GM19395 (cell line): Measurements from ENCODE around the gene CCDC83.

Experiments
- ATAC-seq: cut with Tn5 transposase; IDR thresholded peaks from one replicate; pipeline ENCODE4 v1.9.1; 2021; ENCODE audit warnings: mild to moderate bottlenecking, moderate library complexity; ENCODE audit not compliant: unreplicated experiment

Gene CCDC83

DNA sequence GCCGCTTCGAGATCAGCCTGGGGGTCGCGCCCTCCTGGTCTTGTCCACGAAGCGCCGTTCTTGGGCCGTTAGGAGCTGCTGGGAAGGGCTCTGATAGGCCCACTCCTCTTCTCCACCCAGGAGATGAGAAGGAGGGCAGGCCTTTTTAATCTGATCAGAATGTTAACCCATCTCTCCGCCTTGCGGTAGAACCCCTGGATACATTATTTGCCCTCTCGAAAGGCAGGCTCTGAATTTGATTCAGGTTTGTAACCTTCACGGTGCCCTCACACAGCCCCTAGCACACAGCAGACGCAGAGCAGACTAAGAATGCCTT lies at the start of gene CCDC83:
Gene CCDC83 (plus strand): TSS at position 43 of the 316 bp plus-strand sequence. CDS start 9,741 bp downstream, outside the sequence.
- no peak for ATAC-seq

DNA sequence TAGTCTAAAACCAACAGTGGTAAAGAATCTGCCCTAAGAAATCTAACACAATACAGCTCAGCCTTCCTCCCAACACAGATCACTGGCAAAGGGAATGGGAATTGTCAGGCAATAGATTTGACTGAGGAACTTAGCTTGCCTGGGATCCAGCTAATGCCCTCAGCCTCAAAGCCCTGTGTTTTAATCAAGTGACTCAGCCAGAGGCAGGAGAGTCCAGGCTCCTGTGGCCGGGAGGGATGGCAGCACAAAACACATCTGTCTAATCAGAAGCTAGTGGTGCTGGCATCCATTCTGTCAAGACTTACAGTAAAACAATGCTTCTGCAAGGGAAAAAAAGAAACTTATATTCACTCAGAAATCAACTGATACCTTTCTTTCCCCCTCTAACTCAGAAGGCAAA lies 49.8 kb upstream of the CCDC83 start:
- ATAC-seq = no peak

GRCh38 chr11:85806016-85806415 lies 49.2 kb upstream of the CCDC83 start:
- no peak for ATAC-seq

DNA sequence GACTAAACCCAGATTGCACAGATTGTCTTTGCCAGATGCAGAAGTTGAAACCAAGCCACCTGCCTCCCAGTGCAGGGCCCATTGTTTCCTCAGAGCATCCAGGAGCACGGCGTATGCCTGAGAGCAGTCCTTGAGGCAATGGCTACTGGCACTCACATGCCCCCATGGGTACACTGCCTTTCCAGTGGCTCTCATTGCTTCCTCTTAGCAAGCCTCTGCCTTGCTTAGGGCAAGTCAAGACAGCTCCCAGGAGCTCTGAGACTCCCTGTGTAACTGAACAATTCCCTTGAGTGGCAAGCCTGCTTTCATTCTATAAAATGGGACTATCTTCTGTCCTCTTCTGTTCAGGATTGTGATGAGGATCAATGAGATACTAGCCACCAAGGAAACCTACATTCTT lies 48.3 kb upstream of the CCDC83 start:
- no peak for ATAC-seq

DNA sequence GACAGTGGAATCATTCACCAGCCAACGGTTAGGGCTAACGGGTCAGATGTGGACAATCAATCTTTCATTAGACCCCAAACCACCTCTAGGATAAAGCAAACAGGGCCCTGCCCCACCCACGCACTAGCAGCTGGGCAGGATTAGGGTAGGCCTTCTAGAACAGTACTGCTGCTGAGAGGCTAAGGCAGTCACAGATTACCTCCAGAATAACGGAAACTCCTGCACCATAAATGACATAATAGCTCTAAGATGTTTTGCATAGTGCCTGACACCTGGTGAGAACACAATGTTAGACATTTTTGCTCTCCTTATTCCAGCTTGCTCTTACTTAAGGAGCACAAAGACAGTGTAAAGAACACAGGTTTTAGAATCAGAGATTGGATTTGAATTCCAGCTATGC lies 46.0 kb upstream of the CCDC83 start:
- peak; percentile 57 for ATAC-seq

- ATAC-seq = no peak
These were observed 45.3 kb upstream of the CCDC83 start for GRCh38 chr11:85809863-85810262.

- peak; percentile 2 for ATAC-seq
These were observed 44.7 kb upstream of the CCDC83 start for GRCh38 chr11:85810521-85810870.

- ATAC-seq = peak; percentile 71
These were observed 44.1 kb upstream of the CCDC83 start, which contains the start of gene SYTL2 for GRCh38 chr11:85810871-85811611. TSS of gene SYTL2 (minus strand) at chr11:85811141. CDS start at chr11:85757725, 53,416 bp downstream.

- no peak for ATAC-seq
These were observed 43.6 kb upstream of the CCDC83 start for GRCh38 chr11:85811624-85812023.

GRCh38 chr11:85813721-85814120 lies 41.5 kb upstream of the CCDC83 start:
- ATAC-seq = no peak

DNA sequence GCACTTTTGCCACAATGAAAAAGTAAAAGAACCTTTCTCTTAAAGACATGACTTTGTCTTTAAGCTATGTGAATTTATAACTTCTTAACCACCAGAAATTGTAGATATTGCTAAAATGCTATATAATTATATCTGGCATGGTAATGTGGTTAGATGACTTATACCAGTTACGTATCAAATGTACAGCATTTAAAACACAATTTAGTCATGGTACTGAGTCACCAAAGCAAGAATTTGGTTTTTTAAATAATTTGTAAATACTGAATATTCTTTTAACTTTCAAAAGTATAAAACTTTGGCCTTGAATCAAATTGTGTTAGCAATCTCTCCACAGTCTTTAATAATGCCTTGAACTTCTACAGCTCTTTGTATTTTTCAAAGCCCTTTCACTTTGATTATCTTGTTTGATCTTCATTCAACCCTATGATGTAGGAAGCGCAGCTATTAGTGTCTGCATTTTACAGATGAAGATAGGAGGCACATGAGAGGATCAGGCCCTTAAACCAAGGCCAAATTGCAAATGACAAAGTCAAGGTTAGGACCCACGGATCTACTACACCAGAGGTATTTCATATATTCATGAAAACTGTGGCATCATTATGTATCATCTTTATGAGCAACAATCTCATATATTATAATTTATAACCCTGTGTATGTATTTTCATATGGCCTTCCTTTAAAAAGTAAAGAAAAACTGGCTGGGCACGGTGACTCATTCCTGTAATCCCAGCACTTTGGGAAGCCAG lies 39.8 kb upstream of the CCDC83 start:
- ATAC-seq = no peak

- ATAC-seq = no peak
These were observed 35.7 kb upstream of the CCDC83 start for GRCh38 chr11:85819441-85819840.

- ATAC-seq = no peak
These were observed 33.5 kb upstream of the CCDC83 start for GRCh38 chr11:85821636-85822035.

- ATAC-seq = no peak
These were observed 32.4 kb upstream of the CCDC83 start for GRCh38 chr11:85822814-85823213.

DNA sequence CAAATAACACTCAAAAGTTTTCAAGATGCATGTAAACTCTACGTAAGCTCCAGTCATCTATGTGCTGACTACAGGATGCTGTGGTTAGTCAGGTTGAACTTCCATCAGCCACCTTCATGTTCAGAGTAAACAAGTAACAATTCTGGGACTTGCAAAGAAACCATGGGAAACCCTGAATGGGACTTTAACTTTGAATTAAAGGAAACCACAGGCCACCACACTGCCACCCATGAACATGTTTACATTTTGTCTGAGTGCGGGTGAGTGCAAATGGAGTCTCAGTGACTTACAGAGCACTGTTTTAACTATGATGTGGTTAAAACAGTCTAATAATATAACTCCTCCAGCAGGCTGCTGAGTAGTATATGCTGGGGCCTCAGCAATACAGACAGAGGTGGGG lies 31.4 kb upstream of the CCDC83 start:
- no peak for ATAC-seq

DNA sequence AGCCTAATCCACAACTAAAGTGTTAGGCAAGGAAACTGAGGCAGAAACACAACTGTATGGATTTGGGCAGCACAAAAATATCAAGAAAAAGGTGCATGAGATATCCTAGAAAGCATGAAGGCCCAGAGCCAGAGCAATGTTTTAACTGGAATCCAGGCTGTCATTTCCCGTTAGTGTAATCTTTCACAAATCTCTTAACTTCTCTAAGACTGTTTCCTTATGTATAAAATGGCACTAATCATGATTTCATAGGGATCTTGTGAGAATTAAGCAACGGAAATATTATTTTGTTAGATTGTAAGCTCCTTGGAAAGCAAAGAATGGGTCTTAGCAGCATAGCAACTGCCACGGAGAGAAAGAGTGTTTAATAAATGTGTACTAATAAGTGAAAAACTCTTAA lies 29.6 kb upstream of the CCDC83 start:
- ATAC-seq = no peak

- ATAC-seq = peak; percentile 65
These were observed 28.9 kb upstream of the CCDC83 start for GRCh38 chr11:85826116-85826855.

DNA sequence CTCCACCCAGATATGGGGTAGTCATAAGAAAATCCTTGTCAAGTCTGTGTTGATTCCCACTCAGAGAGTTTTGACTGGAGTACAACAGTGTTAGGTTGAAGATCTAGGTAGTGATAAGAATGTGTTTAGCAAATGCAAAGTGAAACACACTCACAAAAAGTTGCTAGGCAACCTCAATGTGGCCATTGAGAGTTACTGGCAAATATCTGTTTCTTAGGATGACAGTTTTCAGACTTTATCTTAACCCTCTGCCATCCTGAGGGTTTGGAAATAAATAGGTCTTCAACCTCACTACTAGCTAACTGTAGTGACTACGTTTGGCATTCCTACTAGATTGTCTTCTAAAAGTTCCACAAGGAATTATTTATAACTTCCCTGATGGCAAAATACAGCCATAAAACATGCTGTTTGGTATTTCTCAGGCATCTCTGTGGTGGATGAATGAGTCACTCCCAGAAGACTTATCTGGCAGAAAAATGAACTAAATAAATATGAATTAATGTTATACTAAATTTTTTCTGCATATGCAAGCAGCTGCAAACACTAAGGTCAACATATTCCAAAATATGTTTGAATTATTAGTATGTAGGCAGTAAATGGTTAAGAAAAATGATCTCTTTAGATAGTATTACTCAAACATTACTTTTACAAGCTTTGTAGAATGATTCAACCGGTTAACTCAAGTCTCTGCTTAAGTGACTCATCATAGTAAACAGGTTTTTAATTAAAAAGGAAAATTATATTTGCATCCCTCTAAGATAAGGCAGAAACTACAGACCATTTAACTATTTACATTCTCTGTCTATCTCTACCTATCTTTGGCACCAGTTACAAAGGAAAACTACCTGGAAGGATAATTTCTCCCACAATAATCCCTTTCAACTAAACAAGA lies 27.2 kb upstream of the CCDC83 start:
- ATAC-seq = no peak

- no peak for ATAC-seq
These were observed 26.6 kb upstream of the CCDC83 start for GRCh38 chr11:85828640-85828978.

DNA sequence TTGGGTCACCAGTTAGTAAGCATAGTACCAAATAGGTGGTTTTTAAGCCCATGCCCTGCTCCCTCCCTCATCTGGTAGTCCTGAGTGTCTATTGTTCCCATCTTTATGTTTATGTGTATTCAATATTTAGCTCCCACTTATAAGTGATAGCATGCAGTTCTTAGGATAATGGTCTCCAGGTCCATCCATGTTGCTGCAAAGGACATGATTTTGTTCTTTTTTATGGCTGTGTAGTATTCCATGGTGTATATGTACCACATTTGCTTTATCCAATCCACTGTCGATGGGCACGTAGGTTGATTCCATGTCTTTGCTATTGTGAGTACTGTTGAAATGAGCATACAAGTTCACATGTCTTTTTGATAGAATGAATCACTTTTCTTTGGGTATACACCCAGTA lies 26.0 kb upstream of the CCDC83 start:
- ATAC-seq = no peak

- no peak for ATAC-seq
These were observed 24.1 kb upstream of the CCDC83 start for GRCh38 chr11:85831050-85831449.
